ENCODE results near the gene DVL1.

- no peak for TF ChIP-seq CTCF (IDR thresholded peaks at IDR 0.05 in 2 of 3, conservative IDR thresholded peaks at IDR 0.05 in 1 of 3; ENCODE audit: control insufficient read depth in 2 of 3, extremely low read depth in 1 of 3, insufficient read depth in 1 of 3, low read depth in 3 of 3, low read length in 3 of 3)
- TF ChIP-seq YBX1 (IDR thresholded peaks at IDR 0.05): no peak
- TF ChIP-seq SKIL (IDR thresholded peaks at IDR 0.05; ENCODE audit: low read depth, poor library complexity, severe bottlenecking): no peak
Measured at GRCh38 chr1:1317420-1317819, 31.8 kb downstream of the DVL1 start.
